ENCODE measurements around the gene ADAMTS12.

GRCh38 chr5:33523208-33523771 is 368.5 kb downstream of the ADAMTS12 start:
- TF ChIP-seq GATA2 (IDR thresholded peaks at IDR 0.05; ENCODE audit: low read depth, low read length) (no peak), GATA3 (IDR thresholded peaks at IDR 0.05; ENCODE audit: low read depth, low read length) (no peak)

Measured in SH-SY5Y (cell line).